GM19372 (cell line): Measurements from ENCODE around the gene F10.

Experiments used
- ATAC-seq: cut with Tn5 transposase; IDR thresholded peaks from one replicate; pipeline ENCODE4 v1.9.1; 2021; ENCODE audit warnings: mild to moderate bottlenecking, low read depth, moderate library complexity; ENCODE audit not compliant: unreplicated experiment

Gene F10

GRCh38 chr13:113129480-113129879 is 6.9 kb downstream of the F10 start:
- ATAC-seq, result no peak

- no peak for ATAC-seq
Measured at GRCh38 chr13:113129921-113130750, 7.5 kb downstream of the F10 start.

- no peak for ATAC-seq
Measured at GRCh38 chr13:113135281-113135760, 12.7 kb downstream of the F10 start.

DNA sequence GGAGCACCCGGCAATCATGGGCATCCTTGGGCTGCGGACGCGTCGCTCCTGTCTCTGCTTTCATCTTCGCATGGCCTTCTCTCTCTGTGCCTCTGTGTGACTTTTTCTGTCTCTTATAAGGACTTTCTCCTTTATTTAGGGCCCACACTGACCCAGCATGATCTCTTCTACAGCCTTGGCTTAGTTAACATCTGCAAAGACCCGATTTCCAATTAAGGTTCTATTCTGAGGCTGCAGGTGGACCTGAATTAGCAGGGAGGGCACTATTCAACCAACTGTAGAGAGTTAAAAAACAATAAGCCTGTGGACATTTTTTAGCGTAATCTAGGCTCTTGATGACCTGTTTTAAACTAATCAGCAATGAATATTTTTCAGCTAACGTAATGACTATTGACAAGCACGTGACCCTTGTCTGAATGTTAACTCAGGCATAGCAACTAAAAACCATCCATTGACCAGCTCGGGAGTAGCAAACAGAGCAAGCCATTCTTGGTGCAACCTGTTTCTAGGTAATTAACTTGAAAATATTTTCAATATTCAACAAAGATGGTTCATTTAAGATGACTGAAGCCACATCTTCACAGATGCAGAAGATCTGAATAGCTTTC is 15.2 kb downstream of the F10 start:
- ATAC-seq, result no peak

- no peak for ATAC-seq
Measured at GRCh38 chr13:113138792-113139551, 16.4 kb downstream of the F10 start.

- no peak for ATAC-seq
Measured at GRCh38 chr13:113139577-113139976, 17.0 kb downstream of the F10 start.

DNA sequence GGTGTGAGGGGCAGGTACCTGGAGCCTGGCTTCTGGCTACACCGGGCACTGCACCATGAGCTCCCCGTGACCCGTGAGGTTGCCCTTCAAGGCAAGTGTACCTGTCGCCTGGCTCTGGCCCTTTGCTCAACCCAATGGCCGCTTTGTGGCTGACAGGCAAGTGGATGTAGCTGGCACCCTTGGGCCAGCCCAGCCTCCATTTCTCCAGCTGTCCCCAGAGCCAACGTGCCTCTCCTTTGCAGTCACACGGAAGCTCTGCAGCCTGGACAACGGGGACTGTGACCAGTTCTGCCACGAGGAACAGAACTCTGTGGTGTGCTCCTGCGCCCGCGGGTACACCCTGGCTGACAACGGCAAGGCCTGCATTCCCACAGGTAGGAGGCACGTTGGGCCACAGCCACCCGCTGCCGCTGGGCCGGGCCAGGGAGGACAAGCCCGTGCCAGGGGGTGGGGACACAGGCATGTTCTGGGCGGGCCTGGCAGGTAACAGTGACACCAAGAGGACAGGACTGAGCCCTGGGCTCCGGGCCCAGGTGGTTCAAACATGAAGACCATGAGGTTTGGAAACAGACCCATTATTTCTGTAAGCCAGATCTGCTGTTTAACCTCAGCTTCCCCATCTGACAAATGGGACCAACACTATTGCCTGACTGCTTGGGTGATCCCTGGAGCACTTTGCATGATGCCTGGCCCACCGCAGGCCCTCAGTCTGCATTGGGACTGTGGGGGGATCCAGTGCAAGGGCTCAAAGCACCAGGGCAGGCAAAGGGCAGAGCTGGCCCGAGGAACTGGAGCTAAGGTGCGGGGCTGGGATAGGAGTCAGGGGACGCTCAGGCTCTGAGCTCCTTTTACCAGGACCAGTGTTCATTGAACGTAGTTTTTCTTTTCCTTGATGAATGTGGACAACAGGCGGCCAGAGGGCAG is 18.3 kb downstream of the F10 start:
- no peak for ATAC-seq

DNA sequence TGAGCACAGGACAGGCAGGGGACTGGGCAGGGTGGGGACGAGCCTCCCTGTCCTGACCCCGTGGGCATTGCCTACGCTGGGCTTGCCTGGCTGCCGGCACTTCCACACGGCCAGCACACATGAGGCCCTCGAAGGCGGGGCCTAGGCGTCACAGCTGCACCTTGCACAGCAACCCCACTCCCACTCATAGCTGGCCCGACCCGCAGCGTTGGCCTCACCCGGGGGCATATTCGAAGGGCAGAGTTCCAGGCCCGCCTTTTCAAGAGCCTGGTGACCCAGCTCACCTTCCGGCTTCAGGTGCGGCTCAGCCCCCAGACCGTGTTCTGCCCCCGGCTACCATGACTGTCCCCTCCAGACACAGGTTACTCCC is 19.0 kb downstream of the F10 start:
- no peak for ATAC-seq

- ATAC-seq, result no peak
Measured at GRCh38 chr13:113142876-113143275, 20.3 kb downstream of the F10 start.

- no peak for ATAC-seq
Measured at GRCh38 chr13:113143466-113144254, 21.1 kb downstream of the F10 start.

GRCh38 chr13:113144255-113144629 is 21.6 kb downstream of the F10 start:
- no peak for ATAC-seq

GRCh38 chr13:113145496-113145895 is 22.9 kb downstream of the F10 start:
- no peak for ATAC-seq

DNA sequence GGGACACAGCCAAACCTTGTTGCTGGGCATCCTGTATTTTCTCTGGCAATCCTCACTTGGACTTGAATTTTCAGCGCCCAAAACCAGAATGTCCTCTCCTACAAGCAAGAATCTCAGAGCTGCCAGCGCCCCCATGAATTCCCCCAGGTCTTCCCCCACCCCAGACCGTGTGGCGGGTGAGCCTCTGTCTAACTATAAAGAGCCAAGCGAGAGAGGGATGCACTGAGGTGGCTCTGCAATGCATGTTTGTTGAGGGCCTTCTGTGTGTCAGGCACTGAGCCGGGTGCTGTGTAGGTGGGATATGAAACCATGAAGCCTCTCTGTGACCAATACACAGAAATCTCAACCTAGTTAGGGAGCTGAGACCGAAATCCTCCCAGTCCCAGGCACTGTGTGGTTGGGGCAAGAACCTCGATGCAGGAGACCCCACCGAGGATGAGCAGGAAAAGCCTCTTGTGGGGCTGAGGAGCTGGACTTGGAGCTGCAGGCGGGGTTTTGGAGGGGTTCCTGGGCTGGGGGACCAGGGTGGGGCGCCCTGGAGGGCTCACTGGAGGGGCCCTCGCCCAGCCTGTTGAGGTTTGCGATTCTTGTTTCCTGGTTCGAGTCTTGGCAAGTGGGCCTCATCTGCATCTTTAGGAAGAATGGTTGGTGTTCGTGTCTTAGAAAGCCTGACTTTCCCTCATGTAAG is 23.5 kb downstream of the F10 start:
- no peak for ATAC-seq

GRCh38 chr13:113146750-113147149 is 24.2 kb downstream of the F10 start:
- ATAC-seq, result no peak

- ATAC-seq, result no peak
Measured at GRCh38 chr13:113147206-113147605, 24.6 kb downstream of the F10 start.

DNA sequence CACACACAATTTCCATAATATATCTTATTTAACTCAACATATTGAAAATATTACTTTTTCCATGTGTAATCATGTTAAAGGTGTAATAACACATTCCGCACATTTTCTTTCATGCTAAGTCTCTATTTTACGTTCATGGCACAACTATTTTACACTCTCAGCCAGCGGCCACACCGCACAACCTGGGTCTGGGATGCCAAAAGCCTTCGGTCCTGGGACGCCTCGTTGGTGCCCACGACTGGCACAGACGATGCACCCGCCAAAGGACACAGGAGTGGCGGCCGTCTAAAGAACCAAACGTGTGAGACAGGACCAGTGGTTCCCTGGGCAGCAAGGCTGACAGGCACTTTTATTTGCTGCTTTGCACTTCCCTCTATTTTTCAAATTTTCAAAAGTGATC is 25.8 kb downstream of the F10 start:
- ATAC-seq, result no peak

DNA sequence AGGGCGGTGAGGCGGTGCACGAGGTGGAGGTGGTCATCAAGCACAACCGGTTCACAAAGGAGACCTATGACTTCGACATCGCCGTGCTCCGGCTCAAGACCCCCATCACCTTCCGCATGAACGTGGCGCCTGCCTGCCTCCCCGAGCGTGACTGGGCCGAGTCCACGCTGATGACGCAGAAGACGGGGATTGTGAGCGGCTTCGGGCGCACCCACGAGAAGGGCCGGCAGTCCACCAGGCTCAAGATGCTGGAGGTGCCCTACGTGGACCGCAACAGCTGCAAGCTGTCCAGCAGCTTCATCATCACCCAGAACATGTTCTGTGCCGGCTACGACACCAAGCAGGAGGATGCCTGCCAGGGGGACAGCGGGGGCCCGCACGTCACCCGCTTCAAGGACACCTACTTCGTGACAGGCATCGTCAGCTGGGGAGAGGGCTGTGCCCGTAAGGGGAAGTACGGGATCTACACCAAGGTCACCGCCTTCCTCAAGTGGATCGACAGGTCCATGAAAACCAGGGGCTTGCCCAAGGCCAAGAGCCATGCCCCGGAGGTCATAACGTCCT is 26.4 kb downstream of the F10 start:
- no peak for ATAC-seq

GRCh38 chr13:113149711-113150549 is 27.3 kb downstream of the F10 start:
- ATAC-seq, result no peak
